NCI-H748 treated with DMSO at 0.1 percent for 48 hours (cell line): ENCODE measurements around the gene SIAH3.
"Not testable (repeated sequence)": the region's sequence is repeated elsewhere in the genome, so short reads cannot be mapped to it uniquely, and the experiment has no call there.

Experiments used
- DNase-seq: peaks from one replicate; lab custom pipeline; 2025; lab: John Stamatoyannopoulos, UW

SIAH3 gene, protein sequence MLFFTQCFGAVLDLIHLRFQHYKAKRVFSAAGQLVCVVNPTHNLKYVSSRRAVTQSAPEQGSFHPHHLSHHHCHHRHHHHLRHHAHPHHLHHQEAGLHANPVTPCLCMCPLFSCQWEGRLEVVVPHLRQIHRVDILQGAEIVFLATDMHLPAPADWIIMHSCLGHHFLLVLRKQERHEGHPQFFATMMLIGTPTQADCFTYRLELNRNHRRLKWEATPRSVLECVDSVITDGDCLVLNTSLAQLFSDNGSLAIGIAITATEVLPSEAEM

DNA sequence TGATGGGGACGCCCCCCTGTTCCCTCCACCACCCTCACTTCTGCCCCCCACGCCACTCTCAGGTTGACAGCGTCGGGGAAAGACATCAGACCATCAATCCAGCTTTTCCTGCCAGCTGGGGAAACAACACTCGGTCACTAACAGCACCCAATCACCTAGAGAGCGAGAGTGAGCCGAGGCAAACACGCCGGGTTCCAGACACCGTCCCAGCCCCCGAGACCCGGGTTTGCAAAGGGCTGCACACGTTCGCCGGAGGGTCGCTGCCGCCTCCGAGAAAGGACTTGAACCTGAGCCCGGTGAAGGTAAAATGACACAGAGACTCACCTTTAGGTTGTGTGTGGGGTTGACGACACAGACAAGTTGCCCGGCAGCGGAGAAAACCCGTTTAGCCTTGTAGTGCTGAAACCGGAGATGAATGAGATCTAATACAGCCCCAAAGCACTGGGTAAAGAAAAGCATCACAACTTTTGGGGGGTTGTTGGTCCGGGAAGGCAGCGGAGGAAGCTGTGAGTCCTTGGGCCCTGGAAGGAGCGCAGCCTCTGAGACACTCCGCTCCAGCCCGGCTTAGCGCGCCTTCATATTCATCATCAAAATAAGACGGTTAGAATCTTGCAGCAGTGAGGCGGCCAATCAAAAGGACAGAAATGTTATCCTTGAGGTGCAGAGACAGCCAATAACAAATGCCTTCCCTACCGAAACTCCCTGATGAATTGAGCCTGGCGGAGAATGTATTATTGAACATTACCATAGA is at the start of gene SIAH3:
SIAH3 (minus strand) TSS at position 583 of the 751 bp plus-strand sequence; CDS start at position 459, 124 bp downstream.
- DNase-seq: peak; percentile 34

DNA sequence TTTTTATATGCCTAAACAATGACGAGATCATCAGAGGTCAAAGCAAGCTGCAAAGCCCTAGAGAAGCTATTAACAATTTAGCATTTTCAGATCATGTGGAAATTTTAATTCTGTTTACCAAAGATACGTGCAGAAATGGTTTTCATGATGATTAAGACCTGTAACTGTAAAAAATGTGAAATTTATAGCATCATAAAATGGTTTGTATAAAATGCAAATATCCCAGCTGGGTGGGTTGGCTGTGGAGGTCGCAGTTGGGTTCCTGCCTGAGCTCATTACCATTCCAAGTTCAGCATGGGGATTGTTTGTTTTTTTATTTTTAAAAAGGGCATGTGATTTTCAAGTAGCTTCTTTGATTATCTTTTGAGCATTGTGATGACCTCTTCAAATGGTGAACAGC is 47.9 kb upstream of the SIAH3 start:
- DNase-seq: peak; percentile 57

DNA sequence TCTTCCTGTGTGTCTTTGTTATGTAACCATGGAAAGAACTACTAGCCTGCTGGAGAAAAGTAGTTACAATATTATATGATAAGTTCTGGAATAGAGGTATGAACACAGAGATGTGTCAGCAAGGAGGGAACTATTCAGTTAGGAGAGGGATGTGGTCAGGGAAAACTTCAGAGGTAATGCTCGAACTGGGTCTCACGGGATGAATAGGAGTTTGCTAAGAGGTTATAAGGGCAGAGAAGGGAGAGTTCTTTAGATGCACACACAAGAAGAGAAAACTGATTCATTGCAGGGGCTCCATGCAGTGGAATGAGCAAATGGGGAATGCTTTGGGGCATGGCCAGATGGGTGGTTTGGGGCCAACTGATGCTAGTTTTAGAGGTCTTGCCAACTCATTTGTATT is 46.0 kb upstream of the SIAH3 start:
- no peak for DNase-seq

DNA sequence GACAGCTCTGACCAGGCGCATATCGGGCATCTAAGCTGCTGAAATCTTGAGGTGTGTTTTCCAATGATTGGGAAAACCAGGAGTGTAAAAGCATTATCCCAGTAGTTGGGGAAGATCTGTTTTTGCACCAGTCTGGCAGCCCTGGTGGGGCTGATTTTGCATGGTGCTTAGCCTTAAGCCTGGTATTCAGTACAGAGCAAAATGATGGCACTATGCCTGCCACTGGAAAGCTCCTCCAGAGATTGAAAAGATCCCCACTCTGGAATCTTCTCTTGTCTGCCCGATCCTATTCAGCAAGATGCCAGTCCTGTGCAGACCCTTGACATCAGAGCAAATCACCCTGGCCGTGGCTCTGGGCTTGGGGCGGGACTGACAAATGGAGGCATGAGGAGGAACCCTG is 44.7 kb upstream of the SIAH3 start:
- no peak for DNase-seq

DNA sequence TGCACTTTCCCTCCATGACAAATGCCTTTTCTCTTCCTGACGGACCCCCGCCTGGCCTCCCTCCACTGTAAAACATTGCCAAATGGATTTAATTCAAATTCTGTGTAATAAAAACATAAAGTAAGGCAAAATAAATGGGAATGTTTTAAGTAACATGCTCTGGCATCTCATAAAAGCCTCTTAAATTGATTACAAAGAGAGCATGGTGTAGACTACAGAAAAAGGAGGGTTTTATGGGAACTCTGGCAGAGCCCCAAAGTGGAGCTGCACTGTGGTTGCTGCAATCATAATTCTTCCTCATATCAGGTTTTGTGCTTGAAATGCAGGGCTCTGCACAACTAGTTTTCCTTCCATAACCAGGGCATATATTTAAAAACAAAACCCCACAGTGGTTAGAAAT is 44.3 kb upstream of the SIAH3 start:
- no peak for DNase-seq

DNA sequence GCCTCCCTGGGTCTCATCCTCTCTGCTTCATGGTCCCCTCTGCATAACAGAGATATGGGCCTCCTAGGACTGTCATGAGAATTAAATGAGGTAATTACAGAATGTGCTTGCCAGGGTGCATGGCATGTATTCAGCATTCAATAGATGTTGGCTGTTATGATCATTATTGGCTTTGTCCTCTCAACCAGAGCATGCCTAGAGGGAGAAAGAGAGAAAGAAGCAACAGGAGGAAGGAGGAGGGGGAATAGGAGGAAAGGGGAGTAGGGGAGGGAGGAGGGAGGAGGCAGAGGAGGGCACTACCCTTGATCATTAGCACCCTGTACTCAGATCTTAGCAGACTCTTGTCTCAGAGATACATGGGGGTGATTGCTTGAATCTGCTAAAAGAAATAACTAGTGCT is 41.0 kb upstream of the SIAH3 start:
- DNase-seq: no peak

DNA sequence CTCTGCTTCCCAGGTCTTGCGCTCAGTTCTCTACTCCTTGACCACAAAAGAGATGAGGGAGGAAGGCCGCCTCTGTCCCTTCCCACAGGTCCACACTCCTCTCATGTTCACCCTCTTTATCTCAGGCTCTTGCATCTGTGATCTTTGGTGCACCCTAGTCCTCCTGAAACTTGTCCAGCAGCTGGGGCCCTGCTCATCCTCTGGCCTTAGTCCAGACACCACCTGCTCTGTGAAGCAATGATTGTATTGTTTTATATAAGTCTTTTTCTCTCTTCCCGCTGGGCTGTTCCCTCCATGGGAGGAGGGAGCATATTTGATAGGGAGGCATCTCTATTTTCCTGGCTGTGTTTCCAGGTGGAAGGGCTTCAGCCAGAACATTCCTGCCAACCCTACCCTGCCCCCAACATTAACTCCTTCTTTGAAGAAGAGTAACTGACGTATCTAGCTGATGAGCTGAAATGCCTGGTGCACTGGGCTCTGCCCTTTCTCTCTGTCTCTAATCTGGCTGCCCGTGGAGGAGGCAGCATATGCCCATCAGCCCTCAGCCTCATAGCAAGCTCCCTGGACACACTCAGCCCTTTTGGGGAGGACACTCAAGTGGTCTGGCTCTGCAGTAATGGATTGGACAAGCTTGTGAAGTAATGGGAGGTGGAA is 38.2 kb upstream of the SIAH3 start:
- DNase-seq: no peak

DNA sequence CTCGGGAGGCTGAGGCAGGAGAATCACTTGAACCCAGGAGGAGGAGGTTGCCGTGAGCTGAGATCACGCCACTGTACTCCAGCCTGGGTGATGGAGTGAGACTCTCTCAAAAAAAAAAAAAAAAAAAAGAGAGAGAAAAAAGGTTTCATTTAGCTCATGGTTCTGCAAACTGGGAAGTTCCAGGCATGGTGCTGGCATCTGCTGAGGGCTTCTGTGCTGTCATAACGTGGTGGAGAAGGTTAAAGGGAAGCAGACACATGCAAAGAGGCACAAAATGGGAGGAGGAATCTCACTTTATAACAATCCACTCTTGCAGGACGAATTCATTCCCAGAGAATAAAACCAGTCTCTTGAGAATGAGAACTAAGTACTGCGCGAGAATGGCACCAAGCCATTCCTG is 34.9 kb upstream of the SIAH3 start:
- no peak for DNase-seq

DNA sequence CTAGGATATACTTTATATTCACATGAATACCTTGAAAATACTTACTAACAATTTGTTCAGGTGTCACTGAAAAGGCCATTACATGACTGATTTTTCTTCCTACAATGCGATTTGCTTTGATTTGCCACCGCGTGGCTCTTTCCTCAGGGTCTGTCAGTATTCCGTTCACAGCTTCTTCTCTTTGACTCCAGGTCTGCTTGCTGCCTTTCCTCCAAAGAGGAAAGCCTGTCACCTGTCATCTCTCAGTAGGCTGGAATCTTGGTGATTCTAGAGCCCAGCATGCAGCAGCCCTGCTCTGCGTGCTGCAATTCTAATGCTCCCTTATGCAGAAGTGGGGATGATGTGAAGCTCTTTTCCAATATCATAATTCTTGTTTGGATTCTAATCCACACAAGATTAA is 33.6 kb upstream of the SIAH3 start:
- DNase-seq: no peak

DNA sequence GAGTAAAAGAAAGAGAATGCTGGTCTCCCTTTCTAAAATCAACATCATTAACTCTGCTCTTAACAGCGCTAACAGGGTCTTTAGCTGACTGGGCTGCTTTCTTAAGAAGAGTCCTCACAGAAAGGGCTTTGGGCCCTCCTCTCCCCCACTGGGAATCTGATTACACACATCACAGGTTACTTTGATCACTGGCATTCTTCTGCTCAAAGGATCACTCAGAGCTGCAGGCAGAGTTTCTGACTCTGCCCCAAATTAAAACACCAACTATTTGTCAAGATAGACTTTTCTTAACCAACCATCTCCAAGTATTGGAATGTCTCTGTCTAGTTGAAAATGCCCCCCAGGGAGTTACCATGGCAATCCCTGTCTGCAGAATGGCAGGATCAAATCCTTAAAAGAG is 31.1 kb upstream of the SIAH3 start:
- no peak for DNase-seq

DNA sequence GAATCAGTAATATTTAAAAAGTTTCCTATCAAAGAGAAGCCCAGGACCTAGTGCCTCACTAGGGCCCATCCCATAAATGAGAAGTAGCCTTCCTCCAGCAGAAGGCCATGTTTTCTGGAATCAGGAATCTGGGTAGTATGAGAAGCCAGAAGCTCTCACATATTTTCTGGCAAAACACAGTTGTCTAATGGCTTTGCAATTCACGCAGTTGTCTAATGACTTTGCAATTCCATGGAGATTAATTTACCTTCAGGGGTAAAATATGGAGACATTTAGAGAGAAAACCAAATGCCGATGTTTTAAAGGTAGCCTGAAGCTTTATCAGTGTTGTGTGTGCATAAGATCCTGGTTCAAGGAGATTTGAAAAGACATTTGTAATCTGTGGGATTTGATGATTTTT is 29.8 kb upstream of the SIAH3 start:
- no peak for DNase-seq

DNA sequence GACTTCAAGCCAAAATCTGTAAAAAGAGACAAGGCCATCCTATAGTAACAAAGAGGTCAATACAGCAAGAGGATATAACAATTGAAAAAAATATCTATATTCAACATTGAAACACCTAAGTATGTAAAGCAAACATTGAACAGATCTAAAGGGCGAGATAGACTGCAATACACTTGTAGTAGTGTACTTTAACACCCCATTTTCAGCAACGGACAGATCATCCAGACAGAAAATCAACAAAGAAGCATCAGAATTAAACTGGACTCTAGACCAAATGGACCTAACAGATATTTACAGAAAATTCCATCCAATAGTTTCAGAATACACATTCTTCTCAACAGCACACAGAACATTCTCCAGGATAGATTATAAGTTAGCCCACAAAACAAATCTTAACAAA is 28.7 kb upstream of the SIAH3 start:
- no peak for DNase-seq

DNA sequence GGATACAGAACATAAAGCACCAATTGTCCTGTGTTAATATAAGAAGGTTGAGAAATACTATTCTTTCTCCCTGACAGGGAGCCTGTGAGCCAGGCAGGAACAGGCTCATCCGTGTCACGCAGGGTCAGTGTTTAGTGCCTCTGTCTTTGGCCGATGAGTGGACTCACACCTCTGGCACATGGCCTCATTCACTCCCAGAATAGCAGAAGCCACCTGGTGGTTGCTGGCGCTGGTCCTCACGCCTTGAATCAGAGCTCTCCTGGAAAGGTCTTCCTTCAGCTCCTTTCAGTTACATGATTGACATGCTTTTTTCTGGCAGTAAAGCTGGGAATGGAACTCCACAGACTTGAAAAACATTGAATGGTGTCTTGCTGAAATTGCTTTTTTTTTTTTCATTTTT is 28.1 kb upstream of the SIAH3 start:
- no peak for DNase-seq

DNA sequence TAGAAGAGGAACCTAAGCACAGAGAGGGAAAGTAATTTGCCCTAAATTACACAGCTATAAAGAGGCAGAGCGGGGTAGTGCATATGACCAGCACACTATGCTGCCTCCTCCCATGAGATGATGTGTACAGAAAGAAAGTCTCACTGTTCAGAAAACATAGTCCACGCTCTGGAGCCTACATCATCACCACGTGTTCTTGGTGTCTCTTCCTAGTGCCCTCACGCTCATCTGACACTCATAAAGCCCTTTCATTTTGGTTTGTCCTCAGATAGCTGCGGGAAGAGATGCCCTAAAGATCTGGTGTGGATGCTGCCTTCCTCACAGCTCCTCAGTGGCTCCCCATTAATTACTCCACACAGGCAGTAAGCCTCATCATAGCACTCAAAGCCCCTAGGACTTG is 27.4 kb upstream of the SIAH3 start:
- DNase-seq: no peak

DNA sequence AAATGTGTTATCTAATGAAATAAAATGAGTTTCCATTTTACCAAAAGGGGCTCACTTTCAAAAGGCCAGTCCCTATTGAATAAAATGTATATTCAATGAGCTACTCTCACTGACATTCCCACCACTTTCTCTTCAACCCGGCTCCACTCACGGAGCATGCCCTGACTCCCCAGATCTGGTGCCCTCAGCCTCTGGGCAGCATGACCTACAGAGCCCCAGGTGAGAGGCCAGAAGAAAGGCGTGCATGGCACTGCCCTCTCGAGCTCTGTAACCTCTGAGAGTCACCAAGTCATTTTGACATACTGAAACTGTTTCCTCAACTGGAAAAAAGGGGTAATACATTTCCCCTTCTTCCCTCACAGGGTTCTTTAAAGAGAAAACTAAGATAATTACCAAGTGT is 25.2 kb upstream of the SIAH3 start:
- DNase-seq: no peak

DNA sequence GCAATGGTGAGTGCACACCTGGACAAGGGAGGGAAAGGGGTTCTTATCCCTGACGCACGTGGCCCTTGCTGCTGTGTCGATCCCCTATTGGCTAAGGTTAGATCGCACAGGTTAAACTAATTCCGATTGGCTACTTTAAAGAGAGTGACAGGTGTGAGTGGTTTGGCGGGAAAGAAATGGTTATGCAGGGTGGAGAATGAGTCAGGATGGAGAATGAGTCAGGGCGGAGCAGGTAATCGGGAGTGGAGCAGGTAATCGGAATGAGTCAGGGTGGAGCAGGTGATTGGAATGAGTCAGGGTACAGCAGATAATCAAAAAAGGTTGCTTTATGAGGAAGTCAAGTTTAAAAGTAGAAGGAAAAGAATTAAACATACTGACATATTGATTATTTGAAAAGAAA is 24.4 kb upstream of the SIAH3 start:
- DNase-seq: no peak

DNA sequence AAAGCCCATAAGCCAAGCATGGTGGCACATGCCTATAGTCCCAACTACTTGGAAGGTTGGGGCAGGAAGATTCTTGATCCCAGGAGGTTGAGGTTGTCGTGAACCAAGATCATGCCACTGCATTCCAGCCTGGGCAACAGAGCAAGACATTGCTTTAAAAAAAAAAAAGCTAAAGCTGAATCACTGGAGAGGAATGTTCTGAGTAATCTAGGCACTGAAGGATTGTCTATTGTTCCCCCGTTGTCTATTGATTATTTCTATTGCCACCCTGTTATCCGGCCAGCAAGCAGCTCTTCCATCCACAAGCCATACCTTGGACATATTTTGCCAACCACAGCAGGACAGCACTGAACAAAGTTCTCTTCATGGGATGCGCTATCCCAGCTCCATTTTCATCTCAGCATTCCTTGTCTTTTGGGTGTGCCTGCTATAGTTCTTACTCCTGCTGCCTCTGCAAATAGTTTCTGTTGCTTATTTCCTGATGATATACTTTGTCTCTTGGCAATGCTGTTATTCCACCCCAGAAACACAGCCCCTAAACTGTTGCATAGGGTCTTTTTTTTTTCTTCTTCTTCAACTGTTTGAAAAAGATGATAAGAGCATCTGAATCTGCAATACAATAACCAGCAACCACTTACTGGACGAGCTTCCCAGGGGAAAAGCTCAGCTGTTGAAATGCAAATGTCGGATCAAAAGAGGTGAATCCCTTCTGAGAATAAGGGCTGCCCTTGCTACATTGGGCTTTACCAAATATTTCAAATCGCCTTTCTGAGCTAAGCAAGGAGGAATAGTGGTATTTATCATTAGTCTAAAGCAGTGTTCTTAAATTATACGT is 22.2 kb upstream of the SIAH3 start:
- DNase-seq: no peak

DNA sequence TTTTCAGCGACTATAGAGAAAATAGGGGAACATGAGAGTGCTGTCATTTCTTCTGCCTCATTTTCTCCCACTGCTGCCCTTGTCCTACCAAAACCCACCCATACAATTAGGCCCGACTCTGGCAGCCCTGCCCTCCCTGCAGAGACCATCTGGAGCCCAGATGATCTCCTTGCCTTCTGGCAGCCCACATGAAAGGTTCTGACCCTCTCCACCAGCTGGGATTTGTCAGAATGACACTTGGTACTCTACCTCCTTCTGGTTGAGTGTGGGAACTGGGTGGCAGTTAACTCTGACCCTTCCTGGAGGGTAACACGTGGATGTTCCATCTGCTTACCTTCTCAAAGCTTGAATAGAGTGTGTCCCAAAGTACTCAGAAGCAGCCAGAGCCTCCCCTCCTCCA is 21.0 kb upstream of the SIAH3 start:
- no peak for DNase-seq

DNA sequence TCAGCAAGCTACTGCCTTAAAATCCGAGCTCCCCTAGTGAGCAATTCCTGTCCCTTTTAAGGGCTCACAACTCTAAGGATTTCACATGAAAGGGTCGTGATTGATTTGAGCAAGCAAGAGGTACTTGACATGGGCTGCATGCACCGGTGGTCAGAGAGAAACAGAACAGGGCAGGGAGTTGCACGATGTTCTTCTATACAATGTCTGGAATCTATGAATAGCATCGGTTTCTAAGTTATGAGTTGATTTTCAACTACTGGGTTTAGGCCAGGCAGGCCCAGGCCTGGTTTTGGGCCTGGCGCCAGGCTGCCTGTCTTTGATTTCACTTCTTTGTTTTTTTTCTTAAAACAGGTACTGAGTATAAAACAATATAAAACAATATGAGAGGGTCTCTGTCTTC is 19.6 kb upstream of the SIAH3 start:
- not testable (repeated sequence) for DNase-seq

DNA sequence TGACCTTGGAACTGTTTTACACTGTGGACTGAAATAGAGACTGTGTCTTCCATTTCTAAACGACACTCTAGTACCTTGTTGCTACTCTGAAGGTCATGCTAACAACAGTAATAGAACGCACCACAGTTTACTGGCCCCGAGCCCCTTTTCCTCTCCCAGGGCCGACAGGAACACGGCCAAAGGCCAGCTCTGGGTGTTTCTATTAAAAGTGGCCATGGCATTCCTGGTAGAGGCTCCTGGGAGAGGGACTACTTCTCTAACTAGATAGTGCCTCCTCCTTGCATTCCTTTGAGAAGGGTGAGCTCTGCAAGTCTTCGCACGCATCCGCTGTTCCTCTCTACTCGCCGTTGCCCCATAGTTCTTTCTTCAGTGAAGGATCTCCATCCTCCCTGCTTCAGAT is 18.7 kb upstream of the SIAH3 start:
- DNase-seq: no peak

DNA sequence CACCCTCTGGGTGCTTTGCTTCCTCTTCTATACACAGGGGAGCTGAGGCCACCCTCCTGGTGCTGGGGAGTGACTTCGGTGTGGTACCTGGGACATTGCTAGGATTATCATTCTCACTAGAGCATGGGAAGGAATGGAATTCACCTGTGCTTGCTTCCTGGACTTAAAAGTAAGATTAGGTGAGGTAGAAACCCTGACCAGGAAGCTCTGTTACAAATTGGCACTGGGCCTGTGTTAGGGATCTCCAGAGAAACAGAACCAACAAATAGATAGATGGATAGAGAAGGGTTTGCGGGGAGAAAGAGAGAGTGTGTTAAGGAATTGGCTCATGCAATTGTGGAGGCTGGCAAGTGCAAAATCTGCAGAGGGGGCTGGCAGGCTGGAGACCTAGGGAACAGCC is 13.9 kb upstream of the SIAH3 start:
- no peak for DNase-seq
